Measurements from ENCODE around the gene PDGFA. TPM values are rescaled to one million over a fixed set of nuclear protein-coding genes. Genes with fewer than 3 reads are reported as not detected.

PDGFA gene
- total RNA-seq, 1 donor from 2014 or later, result 26.0 TPM

- no peaks in the 10 kb centered on the region for H3K9me3 ChIP-seq (replicated peaks)
- intact Hi-C loops (cut with micrococcal nuclease), result no loop called here
- peak overlapping the region; percentile 93 for H3K4me3 ChIP-seq
- peaks cover 4% of the 10 kb centered on the region for H3K36me3 ChIP-seq
- peak; percentile 24 for TF ChIP-seq CTCF (IDR thresholded peaks at IDR 0.05; ENCODE audit: borderline replicate concordance)
- H3K27ac ChIP-seq (replicated peaks), result peak overlapping the region; percentile 90
- peaks cover 61% of the 10 kb centered on the region for H3K27me3 ChIP-seq (ENCODE audit: low read depth)
- DNase-seq, result peak; percentile 83
- peaks cover 77% of the 10 kb centered on the region for H3K4me1 ChIP-seq
Observed at GRCh38 chr7:521221-522070, 1.8 kb upstream of the PDGFA start.

- DNase-seq, result no peak
Observed at GRCh38 chr7:520503-521161, 986 bp upstream of the PDGFA start.

GRCh38 chr7:518630-519483, 789 bp downstream of the PDGFA start:
- H3K27me3 ChIP-seq (ENCODE audit: low read depth), result peaks cover 55% of the 10 kb centered on the region
- peak overlapping the region; percentile 93 for H3K4me3 ChIP-seq
- H3K9me3 ChIP-seq (replicated peaks), result no peaks in the 10 kb centered on the region
- no peaks in the 10 kb centered on the region for H3K36me3 ChIP-seq
- DNase-seq, result peak; percentile 88
- peak; percentile 26 for TF ChIP-seq CTCF (IDR thresholded peaks at IDR 0.05; ENCODE audit: borderline replicate concordance)
- intact Hi-C loops (cut with micrococcal nuclease), result no loop called here
- H3K27ac ChIP-seq (replicated peaks), result peak overlapping the region; percentile 90
- peaks cover 86% of the 10 kb centered on the region for H3K4me1 ChIP-seq

More at GRCh38 chr7:520503-521161, 986 bp upstream of the PDGFA start:
- Histone ChIP-seq H3K27ac (replicated peaks) (peak overlapping the region; percentile 90), H3K36me3 (peaks cover 4% of the 10 kb centered on the region), H3K9me3 (replicated peaks) (no peaks in the 10 kb centered on the region), H3K27me3 (ENCODE audit: low read depth) (peaks cover 64% of the 10 kb centered on the region), H3K4me1 (peaks cover 78% of the 10 kb centered on the region), H3K4me3 (peak overlapping the region; percentile 93)
- no peak for TF ChIP-seq CTCF (IDR thresholded peaks at IDR 0.05; ENCODE audit: borderline replicate concordance)
- intact Hi-C loops (cut with micrococcal nuclease), result no loop called here

- intact Hi-C loops (cut with micrococcal nuclease), result no loop called here
- H3K36me3 ChIP-seq, result no peaks in the 10 kb centered on the region
- H3K9me3 ChIP-seq (replicated peaks), result no peaks in the 10 kb centered on the region
- DNase-seq, result peak; percentile 77
- TF ChIP-seq CTCF (IDR thresholded peaks at IDR 0.05; ENCODE audit: borderline replicate concordance), result no peak
- H3K4me3 ChIP-seq, result peak overlapping the region; percentile 93
- peak overlapping the region; percentile 90 for H3K27ac ChIP-seq (replicated peaks)
- peaks cover 88% of the 10 kb centered on the region for H3K4me1 ChIP-seq
- peaks cover 50% of the 10 kb centered on the region for H3K27me3 ChIP-seq (ENCODE audit: low read depth)
Observed at GRCh38 chr7:517774-518629, 1.6 kb downstream of the PDGFA start.
